ENCODE data around the gene MAST4.

DNA sequence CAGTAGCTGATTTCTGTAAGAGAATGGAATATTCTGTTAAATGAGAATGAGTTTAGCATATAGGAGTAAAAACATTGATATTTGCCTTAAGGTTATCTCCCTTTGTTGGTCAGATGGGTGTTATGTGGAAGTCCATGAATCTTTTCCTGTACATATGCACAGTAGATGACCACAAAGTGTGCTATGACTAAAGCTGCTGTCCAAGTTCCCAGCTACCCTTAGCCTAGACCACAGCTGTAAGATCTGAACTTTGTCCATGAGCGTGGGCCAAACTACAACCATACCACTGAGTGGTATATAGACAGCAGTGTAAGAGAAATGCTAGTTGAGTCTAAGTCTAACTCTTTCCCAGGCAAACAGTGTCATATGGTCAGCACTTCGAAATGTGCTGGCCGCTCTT lies 551.6 kb downstream of the MAST4 start:
- TF ChIP-seq, protein P1, sequence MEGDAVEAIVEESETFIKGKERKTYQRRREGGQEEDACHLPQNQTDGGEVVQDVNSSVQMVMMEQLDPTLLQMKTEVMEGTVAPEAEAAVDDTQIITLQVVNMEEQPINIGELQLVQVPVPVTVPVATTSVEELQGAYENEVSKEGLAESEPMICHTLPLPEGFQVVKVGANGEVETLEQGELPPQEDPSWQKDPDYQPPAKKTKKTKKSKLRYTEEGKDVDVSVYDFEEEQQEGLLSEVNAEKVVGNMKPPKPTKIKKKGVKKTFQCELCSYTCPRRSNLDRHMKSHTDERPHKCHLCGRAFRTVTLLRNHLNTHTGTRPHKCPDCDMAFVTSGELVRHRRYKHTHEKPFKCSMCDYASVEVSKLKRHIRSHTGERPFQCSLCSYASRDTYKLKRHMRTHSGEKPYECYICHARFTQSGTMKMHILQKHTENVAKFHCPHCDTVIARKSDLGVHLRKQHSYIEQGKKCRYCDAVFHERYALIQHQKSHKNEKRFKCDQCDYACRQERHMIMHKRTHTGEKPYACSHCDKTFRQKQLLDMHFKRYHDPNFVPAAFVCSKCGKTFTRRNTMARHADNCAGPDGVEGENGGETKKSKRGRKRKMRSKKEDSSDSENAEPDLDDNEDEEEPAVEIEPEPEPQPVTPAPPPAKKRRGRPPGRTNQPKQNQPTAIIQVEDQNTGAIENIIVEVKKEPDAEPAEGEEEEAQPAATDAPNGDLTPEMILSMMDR (CRISPR knock-in tag; IDR thresholded peaks at IDR 0.05) = no peak
- TF ChIP-seq MLLT10 (CRISPR knock-in tag; IDR thresholded peaks at IDR 0.05) (no peak), MAFK (conservative IDR thresholded peaks at IDR 0.05 in 1 of 2, IDR thresholded peaks at IDR 0.05 in 1 of 2; ENCODE audit: low read length in 2 of 2) (no peak), EP300 (IDR thresholded peaks at IDR 0.05; ENCODE audit: low read depth in 2 of 2, low read length in 2 of 2) (no peak), EP300 (CRISPR knock-in tag; IDR thresholded peaks at IDR 0.05; ENCODE audit: borderline replicate concordance) (no peak), NCOA1 (CRISPR knock-in tag; IDR thresholded peaks at IDR 0.05) (no peak), ZNF432 (CRISPR knock-in tag; IDR thresholded peaks at IDR 0.05; ENCODE audit: borderline replicate concordance) (no peak), MAFG (CRISPR knock-in tag; IDR thresholded peaks at IDR 0.05) (no peak)
- TF ChIP-seq, protein P2, sequence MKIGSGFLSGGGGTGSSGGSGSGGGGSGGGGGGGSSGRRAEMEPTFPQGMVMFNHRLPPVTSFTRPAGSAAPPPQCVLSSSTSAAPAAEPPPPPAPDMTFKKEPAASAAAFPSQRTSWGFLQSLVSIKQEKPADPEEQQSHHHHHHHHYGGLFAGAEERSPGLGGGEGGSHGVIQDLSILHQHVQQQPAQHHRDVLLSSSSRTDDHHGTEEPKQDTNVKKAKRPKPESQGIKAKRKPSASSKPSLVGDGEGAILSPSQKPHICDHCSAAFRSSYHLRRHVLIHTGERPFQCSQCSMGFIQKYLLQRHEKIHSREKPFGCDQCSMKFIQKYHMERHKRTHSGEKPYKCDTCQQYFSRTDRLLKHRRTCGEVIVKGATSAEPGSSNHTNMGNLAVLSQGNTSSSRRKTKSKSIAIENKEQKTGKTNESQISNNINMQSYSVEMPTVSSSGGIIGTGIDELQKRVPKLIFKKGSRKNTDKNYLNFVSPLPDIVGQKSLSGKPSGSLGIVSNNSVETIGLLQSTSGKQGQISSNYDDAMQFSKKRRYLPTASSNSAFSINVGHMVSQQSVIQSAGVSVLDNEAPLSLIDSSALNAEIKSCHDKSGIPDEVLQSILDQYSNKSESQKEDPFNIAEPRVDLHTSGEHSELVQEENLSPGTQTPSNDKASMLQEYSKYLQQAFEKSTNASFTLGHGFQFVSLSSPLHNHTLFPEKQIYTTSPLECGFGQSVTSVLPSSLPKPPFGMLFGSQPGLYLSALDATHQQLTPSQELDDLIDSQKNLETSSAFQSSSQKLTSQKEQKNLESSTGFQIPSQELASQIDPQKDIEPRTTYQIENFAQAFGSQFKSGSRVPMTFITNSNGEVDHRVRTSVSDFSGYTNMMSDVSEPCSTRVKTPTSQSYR (CRISPR knock-in tag; IDR thresholded peaks at IDR 0.05; ENCODE audit: borderline replicate concordance) = no peak
- TF ChIP-seq, protein P3, sequence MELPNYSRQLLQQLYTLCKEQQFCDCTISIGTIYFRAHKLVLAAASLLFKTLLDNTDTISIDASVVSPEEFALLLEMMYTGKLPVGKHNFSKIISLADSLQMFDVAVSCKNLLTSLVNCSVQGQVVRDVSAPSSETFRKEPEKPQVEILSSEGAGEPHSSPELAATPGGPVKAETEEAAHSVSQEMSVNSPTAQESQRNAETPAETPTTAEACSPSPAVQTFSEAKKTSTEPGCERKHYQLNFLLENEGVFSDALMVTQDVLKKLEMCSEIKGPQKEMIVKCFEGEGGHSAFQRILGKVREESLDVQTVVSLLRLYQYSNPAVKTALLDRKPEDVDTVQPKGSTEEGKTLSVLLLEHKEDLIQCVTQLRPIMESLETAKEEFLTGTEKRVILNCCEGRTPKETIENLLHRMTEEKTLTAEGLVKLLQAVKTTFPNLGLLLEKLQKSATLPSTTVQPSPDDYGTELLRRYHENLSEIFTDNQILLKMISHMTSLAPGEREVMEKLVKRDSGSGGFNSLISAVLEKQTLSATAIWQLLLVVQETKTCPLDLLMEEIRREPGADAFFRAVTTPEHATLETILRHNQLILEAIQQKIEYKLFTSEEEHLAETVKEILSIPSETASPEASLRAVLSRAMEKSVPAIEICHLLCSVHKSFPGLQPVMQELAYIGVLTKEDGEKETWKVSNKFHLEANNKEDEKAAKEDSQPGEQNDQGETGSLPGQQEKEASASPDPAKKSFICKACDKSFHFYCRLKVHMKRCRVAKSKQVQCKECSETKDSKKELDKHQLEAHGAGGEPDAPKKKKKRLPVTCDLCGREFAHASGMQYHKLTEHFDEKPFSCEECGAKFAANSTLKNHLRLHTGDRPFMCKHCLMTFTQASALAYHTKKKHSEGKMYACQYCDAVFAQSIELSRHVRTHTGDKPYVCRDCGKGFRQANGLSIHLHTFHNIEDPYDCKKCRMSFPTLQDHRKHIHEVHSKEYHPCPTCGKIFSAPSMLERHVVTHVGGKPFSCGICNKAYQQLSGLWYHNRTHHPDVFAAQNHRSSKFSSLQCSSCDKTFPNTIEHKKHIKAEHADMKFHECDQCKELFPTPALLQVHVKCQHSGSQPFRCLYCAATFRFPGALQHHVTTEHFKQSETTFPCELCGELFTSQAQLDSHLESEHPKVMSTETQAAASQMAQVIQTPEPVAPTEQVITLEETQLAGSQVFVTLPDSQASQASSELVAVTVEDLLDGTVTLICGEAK (IDR thresholded peaks at IDR 0.05) = no peak
- TF ChIP-seq, protein P3 (CRISPR knock-in tag; IDR thresholded peaks at IDR 0.05) = no peak
- TF ChIP-seq, protein P4, sequence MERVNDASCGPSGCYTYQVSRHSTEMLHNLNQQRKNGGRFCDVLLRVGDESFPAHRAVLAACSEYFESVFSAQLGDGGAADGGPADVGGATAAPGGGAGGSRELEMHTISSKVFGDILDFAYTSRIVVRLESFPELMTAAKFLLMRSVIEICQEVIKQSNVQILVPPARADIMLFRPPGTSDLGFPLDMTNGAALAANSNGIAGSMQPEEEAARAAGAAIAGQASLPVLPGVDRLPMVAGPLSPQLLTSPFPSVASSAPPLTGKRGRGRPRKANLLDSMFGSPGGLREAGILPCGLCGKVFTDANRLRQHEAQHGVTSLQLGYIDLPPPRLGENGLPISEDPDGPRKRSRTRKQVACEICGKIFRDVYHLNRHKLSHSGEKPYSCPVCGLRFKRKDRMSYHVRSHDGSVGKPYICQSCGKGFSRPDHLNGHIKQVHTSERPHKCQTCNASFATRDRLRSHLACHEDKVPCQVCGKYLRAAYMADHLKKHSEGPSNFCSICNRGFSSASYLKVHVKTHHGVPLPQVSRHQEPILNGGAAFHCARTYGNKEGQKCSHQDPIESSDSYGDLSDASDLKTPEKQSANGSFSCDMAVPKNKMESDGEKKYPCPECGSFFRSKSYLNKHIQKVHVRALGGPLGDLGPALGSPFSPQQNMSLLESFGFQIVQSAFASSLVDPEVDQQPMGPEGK (CRISPR knock-in tag; IDR thresholded peaks at IDR 0.05) = no peak

Measured in HepG2 (cell line).